KMS-11 (cell line): Measurements from ENCODE around the gene OSBPL5.

Source experiments
- H2AFZ ChIP-seq: fragments of 200-600 bp; sonication (generic); 2 replicates; pipeline ENCODE4 v1.6.1; 2016; ENCODE audit warnings: antibody characterized with exemption, mixed run types, low read depth
- H3K27ac ChIP-seq: fragments of 200-600 bp; sonication (generic); 2 replicates; pipeline ENCODE4 v1.6.1; 2016; ENCODE audit warnings: mild to moderate bottlenecking, mixed run types
- H3K27me3 ChIP-seq: fragments of 200-600 bp; sonication (generic); 2 replicates; pipeline ENCODE4 v1.6.1; 2017; ENCODE audit warnings: mild to moderate bottlenecking, low read depth, mixed run types, moderate library complexity; ENCODE audit not compliant: insufficient read depth
- H3K36me3 ChIP-seq: fragments of 200-600 bp; sonication (generic); 2 replicates; pipeline ENCODE4 v1.6.1; 2017; ENCODE audit warnings: mild to moderate bottlenecking, mixed run types; ENCODE audit not compliant: insufficient read depth
- H3K4me1 ChIP-seq: fragments of 200-600 bp; sonication (generic); 2 replicates; pipeline ENCODE4 v1.6.1; 2016; ENCODE audit warnings: mild to moderate bottlenecking, low read depth, mixed run types; ENCODE audit not compliant: poor library complexity, severe bottlenecking
- H3K4me2 ChIP-seq: fragments of 200-600 bp; sonication (generic); 2 replicates; pipeline ENCODE4 v1.7.0; 2016; ENCODE audit warnings: mild to moderate bottlenecking, mixed run types
- H3K4me3 ChIP-seq: fragments of 200-600 bp; sonication (generic); IDR thresholded peaks from 2 replicates; pipeline ENCODE4 v1.6.1; 2017; ENCODE audit warnings: low read depth, low read length, mixed read lengths; ENCODE audit not compliant: insufficient read depth
- H3K79me2 ChIP-seq: fragments of 200-600 bp; sonication (generic); 2 replicates; pipeline ENCODE4 v1.6.1; 2016; ENCODE audit warnings: low read depth, mixed run types; ENCODE audit not compliant: insufficient read depth
- H3K9ac ChIP-seq: fragments of 200-600 bp; sonication (generic); 2 replicates; pipeline ENCODE4 v1.6.1; 2016; ENCODE audit warnings: mild to moderate bottlenecking, mixed run types
- H4K20me1 ChIP-seq: fragments of 200-600 bp; sonication (generic); 2 replicates; pipeline ENCODE4 v1.6.1; 2016; ENCODE audit warnings: mild to moderate bottlenecking, mixed run types; ENCODE audit not compliant: insufficient read depth
- TF ChIP-seq, protein P1 (sequence below): fragments of 200-600 bp; sonication (generic); conservative IDR thresholded peaks from 2 replicates; pipeline ENCODE4 v1.6.1; 2017; ENCODE audit warnings: low read depth, mild to moderate bottlenecking, antibody characterized with exemption, low read length, moderate library complexity, mixed read lengths

OSBPL5 gene

GRCh38 chr11:3143136-3143880 is 21.8 kb downstream of the OSBPL5 start:
- no peaks in the 10 kb centered on the region for H3K36me3 ChIP-seq
- H2AFZ ChIP-seq = no peak overlapping the region
- H3K79me2 ChIP-seq = no peaks in the 10 kb centered on the region
- no peaks in the 10 kb centered on the region for H3K27me3 ChIP-seq
- H3K4me2 ChIP-seq = no peak overlapping the region
- TF ChIP-seq, protein P1, sequence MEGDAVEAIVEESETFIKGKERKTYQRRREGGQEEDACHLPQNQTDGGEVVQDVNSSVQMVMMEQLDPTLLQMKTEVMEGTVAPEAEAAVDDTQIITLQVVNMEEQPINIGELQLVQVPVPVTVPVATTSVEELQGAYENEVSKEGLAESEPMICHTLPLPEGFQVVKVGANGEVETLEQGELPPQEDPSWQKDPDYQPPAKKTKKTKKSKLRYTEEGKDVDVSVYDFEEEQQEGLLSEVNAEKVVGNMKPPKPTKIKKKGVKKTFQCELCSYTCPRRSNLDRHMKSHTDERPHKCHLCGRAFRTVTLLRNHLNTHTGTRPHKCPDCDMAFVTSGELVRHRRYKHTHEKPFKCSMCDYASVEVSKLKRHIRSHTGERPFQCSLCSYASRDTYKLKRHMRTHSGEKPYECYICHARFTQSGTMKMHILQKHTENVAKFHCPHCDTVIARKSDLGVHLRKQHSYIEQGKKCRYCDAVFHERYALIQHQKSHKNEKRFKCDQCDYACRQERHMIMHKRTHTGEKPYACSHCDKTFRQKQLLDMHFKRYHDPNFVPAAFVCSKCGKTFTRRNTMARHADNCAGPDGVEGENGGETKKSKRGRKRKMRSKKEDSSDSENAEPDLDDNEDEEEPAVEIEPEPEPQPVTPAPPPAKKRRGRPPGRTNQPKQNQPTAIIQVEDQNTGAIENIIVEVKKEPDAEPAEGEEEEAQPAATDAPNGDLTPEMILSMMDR = no peak
- H4K20me1 ChIP-seq = no peaks in the 10 kb centered on the region
- H3K4me3 ChIP-seq = no peak overlapping the region
- no peak overlapping the region for H3K9ac ChIP-seq
- no peaks in the 10 kb centered on the region for H3K4me1 ChIP-seq
- H3K27ac ChIP-seq = no peak overlapping the region

DNA sequence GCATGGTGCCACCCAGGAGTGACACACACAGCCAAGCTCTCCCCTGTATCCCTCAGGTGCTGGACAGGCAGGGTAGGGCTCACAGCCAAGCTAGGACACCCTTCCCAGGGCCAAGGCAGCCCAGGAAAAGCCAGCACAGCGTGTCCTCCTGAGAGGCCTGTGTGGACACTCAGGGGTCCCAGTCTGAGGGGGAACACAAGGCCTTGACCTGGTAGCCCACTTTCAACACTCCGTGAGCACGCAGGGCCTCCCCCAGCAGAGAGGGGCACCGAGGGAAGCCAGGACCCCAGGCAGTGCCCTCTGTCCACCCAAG is 24.9 kb downstream of the OSBPL5 start:
- Histone ChIP-seq H3K79me2 (no peaks in the 10 kb centered on the region), H3K4me3 (no peak overlapping the region), H3K9ac (no peak overlapping the region), H4K20me1 (no peaks in the 10 kb centered on the region), H2AFZ (no peak overlapping the region), H3K4me1 (no peaks in the 10 kb centered on the region), H3K4me2 (no peak overlapping the region), H3K27me3 (no peaks in the 10 kb centered on the region), H3K36me3 (no peaks in the 10 kb centered on the region), H3K27ac (no peak overlapping the region)
- TF ChIP-seq, protein P1 = no peak

GRCh38 chr11:3139481-3140290 is 25.4 kb downstream of the OSBPL5 start:
- Histone ChIP-seq H3K79me2 (no peaks in the 10 kb centered on the region), H4K20me1 (no peaks in the 10 kb centered on the region), H3K4me2 (no peak overlapping the region), H3K9ac (no peak overlapping the region), H3K4me3 (no peak overlapping the region), H3K27ac (no peak overlapping the region), H2AFZ (no peak overlapping the region), H3K4me1 (no peaks in the 10 kb centered on the region), H3K27me3 (no peaks in the 10 kb centered on the region), H3K36me3 (no peaks in the 10 kb centered on the region)
- TF ChIP-seq, protein P1 = no peak

GRCh38 chr11:3139086-3139440 is 26.0 kb downstream of the OSBPL5 start:
- no peak overlapping the region for H2AFZ ChIP-seq
- H4K20me1 ChIP-seq = no peaks in the 10 kb centered on the region
- no peak overlapping the region for H3K4me3 ChIP-seq
- TF ChIP-seq, protein P1 = no peak
- no peaks in the 10 kb centered on the region for H3K36me3 ChIP-seq
- no peaks in the 10 kb centered on the region for H3K27me3 ChIP-seq
- H3K4me2 ChIP-seq = no peak overlapping the region
- no peaks in the 10 kb centered on the region for H3K4me1 ChIP-seq
- no peaks in the 10 kb centered on the region for H3K79me2 ChIP-seq
- H3K9ac ChIP-seq = no peak overlapping the region
- no peak overlapping the region for H3K27ac ChIP-seq
